ENCODE measurements around the gene COL23A1.

COL23A1 gene

DNA sequence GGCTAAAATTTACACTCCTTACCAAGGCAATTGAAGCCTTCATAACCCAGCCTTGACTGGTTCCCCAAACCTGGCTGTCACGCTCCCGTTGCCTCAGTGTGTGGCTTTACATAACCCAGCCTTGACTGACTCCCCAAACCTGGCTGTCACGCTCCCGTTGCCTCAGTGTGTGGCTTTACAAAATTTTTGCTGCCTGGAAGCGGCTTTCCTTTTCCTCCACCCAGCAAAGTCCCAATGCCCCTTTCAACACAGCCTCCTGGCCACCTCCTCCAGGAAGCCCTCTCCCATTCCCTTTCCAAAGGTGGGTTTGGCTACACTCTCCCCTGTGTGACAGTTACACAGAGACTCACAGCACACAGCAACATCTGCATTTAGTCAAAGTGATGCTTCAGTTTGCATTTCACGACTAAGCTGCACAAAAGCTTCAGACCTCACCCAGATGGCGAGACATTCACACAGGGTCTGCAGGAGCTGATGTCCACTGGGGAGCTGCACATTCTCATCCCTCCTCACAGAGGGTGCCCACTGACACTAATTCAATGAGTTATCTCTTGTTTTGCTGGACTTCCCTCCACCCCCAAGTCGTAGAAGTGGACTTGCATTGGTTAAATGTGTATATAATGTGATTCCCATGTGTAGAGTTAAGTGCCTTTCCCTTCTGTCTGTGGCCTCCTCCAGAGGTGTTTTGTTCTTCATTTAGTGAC, 201.0 kb downstream of the COL23A1 start:
- no peak overlapping the region for H3K27ac Mint-ChIP-seq
- H3K27me3 Mint-ChIP-seq, result peaks cover 3% of the 10 kb centered on the region

DNA sequence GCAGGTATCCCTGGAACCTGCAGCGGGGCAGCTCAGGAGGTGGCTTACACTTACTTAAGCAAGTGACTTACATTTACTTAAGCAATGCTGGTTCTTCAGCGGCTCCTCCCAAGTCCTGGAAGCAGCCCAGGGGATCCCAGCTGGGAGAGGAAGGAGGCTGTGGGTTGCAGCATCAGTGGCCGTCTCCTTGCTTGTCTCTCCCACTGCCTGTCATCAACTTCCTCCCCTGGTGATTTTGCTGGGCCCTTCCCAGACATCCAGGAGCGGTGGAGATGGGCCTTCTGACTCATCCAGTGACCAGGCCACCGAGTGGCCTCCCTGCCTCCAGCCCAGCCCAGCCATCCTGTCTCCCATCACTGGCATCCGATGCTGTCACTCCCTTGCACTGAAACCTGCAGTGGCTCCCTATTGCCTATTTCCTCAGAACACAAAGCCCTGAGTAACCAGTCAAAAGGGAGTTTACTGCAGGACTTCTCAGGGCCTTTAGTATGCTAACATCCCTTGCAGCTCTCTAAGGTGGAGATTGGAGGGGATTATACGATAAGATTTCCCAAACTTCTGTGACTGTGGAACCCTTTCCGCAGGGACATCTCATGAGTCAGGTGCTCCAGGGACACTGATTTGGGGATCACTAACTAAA, 201.7 kb downstream of the COL23A1 start:
- Mint-ChIP-seq H3K9me3 (ENCODE audit: low read depth) (no peaks in the 10 kb centered on the region), H3K4me3 (no peak overlapping the region), H3K27me3 (peaks cover 3% of the 10 kb centered on the region), H3K4me1 (ENCODE audit: low read depth) (no peaks in the 10 kb centered on the region), H3K36me3 (no peaks in the 10 kb centered on the region), H3K27ac (no peak overlapping the region)

More for the DNA sequence above, 201.0 kb downstream of the COL23A1 start:
- H3K9me3 Mint-ChIP-seq (ENCODE audit: low read depth), result no peaks in the 10 kb centered on the region
- H3K36me3 Mint-ChIP-seq, result no peaks in the 10 kb centered on the region
- no peak overlapping the region for H3K4me3 Mint-ChIP-seq
- no peaks in the 10 kb centered on the region for H3K4me1 Mint-ChIP-seq (ENCODE audit: low read depth)

DNA sequence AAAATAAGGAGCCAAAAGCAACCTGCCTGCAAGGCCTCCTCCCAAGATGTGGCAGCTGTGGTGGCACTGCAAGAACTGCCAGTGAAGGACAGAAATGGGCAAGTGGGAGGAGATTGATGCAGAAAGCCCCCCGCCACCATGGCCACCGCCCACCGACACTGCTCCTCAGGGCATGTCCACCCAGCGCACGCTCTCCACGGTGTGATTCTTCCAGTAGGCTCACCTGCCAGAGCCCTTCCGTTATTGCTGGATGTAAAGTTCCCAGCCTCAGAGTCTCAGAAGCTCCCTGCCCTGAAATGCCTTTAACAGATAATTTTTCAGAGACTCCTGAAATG, 202.4 kb downstream of the COL23A1 start:
- Mint-ChIP-seq H3K4me3 (no peak overlapping the region), H3K4me1 (ENCODE audit: low read depth) (no peaks in the 10 kb centered on the region), H3K27ac (no peak overlapping the region), H3K27me3 (peaks cover 3% of the 10 kb centered on the region), H3K9me3 (ENCODE audit: low read depth) (no peaks in the 10 kb centered on the region), H3K36me3 (no peaks in the 10 kb centered on the region)

DNA sequence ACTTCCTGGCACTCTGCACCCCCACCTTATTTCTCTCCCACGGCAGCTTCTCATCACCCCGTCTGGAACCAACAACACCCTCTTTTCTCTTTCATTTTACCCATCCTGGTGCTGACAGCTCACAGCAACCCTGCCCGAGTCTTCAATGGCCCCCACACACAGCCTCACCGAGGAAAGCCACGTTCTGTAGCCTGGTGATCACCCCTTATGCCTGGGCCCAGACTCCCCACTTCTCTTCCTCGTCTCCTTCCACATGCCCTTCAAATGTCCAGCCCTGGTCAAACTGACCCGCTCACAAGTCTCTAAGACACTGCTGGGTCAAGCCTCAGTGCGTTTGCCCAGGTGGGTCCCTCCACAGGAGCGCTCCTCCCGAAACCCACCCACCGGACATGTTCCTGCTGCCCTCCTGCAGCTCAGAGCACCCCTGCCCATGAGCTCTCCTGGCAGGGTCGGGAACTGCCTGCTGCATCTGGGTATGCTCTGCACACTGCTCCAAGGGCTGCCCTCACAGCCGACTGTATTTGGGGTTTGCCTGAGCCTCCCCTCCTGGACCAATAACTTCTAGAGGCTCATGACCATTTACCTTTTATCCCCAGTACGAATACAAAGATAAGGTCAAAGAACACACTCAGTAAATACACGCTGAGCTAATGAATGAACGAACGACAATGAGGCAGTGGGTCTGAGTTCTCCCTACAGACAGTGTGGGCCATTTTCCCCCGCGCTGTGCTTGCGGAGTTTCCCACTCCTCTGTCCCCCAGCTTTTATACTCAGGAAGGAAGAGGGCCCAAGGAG, 202.9 kb downstream of the COL23A1 start:
- Mint-ChIP-seq H3K4me3 (no peak overlapping the region), H3K36me3 (no peaks in the 10 kb centered on the region), H3K9me3 (ENCODE audit: low read depth) (no peaks in the 10 kb centered on the region), H3K27ac (no peak overlapping the region), H3K27me3 (peaks cover 3% of the 10 kb centered on the region), H3K4me1 (ENCODE audit: low read depth) (no peaks in the 10 kb centered on the region)

DNA sequence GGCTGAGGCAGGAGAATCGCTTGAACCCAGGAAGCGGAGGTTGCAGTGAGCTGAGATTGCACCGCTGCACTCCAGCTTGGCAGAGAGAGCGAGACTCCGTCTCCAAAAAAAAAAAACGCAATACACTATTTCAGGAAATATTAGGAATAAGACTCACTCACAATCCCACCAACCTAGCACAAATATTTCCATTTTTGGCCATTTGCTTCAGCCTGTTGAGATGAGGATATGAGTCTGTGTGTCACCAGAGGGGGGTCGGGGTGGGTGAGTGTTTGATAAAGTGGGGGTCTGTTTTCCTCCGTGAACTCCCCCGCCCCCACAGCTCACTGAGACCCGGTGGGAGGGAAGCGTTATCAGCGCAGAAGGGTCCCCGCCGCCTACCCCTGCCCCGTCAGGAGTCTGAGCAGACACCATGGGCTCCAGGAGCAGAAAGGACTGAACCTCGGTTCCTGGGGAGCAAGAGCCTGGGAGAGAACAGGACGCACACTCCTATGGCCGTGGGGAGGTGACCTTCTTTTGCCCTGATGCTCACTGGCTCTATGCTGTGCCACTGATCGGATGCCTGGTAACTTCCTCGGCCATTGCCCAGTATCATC, 203.8 kb downstream of the COL23A1 start:
- H3K36me3 Mint-ChIP-seq, result no peaks in the 10 kb centered on the region
- peaks cover 3% of the 10 kb centered on the region for H3K27me3 Mint-ChIP-seq
- H3K9me3 Mint-ChIP-seq (ENCODE audit: low read depth), result no peaks in the 10 kb centered on the region
- H3K4me1 Mint-ChIP-seq (ENCODE audit: low read depth), result no peaks in the 10 kb centered on the region
- no peak overlapping the region for H3K27ac Mint-ChIP-seq
- H3K4me3 Mint-ChIP-seq, result no peak overlapping the region

DNA sequence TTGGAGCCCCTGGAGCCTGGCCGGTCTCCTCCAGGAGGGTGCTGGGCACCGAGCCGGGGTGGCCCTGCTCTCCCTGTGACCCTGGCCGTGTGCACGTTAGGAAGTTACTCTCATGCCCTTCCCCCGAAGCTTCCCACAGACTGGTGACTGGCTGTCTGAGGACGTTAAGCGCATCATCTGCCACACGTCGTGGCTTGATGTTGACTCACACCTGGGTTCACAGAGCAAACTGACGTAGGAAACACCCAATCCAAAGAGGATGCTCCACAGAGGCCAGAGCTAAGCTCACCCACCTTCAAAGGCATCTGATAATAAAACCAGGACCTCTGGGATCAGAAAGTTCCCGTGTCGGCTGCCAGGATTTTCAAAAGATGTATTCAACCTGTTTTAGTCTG, 204.7 kb downstream of the COL23A1 start:
- H3K27ac Mint-ChIP-seq, result no peak overlapping the region
- peaks cover 3% of the 10 kb centered on the region for H3K27me3 Mint-ChIP-seq
- H3K9me3 Mint-ChIP-seq (ENCODE audit: low read depth), result no peaks in the 10 kb centered on the region
- no peak overlapping the region for H3K4me3 Mint-ChIP-seq
- H3K36me3 Mint-ChIP-seq, result no peaks in the 10 kb centered on the region
- no peaks in the 10 kb centered on the region for H3K4me1 Mint-ChIP-seq (ENCODE audit: low read depth)

DNA sequence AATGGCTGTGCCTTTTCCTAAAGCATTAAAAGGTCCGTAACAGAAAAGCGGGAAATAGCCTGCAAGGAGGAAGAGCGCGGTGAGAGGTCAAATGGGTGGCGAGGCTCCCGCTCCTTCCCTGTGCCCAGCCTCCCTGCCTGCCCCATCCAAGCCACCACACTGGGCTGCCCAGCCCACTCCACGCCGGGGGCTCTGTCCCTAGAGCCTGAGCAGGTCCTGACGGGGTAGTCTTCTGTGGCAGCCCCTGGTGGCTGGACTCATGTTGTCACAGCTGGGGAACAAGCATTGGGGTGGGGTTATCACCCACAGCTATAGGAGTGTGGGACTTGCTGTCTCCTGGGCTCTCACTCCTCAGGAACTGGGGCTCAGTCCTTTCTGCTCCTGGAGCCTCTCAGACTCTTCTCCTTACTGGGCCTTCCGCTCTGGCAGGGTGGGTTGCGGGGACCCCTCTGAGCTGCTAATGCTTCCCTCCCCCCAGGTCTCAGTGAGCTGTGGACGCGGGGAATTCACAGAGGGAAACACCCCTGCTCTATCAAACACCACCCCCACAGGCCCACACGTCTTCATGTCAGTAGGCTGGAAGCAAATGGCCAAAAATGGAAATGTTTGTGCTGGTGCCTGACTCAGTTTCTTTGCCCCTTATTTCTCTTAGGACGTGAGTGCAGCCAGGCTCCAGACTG, 205.2 kb downstream of the COL23A1 start:
- no peak overlapping the region for H3K4me3 Mint-ChIP-seq
- H3K36me3 Mint-ChIP-seq, result no peaks in the 10 kb centered on the region
- no peaks in the 10 kb centered on the region for H3K4me1 Mint-ChIP-seq (ENCODE audit: low read depth)
- H3K27me3 Mint-ChIP-seq, result peaks cover 3% of the 10 kb centered on the region
- H3K27ac Mint-ChIP-seq, result no peak overlapping the region
- no peaks in the 10 kb centered on the region for H3K9me3 Mint-ChIP-seq (ENCODE audit: low read depth)

DNA sequence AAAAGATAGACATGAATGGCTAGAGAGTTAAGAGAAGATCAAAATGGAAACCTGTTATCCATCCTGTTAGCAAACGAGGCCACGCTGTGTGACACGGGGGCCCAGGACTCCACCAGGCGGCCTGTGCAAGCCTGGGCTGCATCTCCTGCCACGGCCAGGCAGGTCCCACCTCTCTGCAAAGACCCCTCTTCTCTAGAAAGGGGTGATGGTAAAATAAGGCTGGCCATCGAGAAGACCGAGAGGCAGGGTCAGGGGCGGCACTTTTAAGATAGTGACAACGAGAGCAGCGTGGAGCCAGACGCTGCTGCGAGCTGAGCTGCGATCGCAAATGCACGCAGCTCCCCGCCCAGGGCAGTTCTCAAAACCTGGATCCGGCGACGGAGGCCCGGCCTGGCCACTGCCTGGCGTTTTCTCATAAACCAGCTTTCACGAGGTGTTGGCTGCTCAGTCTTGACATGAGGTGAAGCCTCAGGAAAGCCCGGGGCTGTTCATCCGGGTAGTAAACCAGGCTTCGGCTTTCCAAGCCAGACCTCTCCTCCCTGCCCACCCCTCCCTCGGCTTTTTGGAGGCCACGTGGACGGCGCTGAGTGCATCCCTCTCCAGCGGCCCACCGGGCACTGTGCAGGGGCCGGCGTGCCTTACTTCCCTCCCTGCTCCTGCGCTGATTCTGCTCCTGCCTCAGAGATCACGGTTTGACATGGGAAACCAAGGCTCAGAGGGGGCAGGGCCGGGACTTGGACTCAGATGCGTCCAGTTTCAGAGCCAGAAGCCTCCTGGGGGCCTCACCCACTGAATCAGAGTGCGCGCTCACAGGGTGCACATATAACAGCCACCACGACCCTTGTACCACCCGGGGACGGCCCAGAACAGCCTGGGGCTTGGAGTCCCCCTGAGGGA, 206.0 kb downstream of the COL23A1 start:
- Mint-ChIP-seq H3K36me3 (no peaks in the 10 kb centered on the region), H3K9me3 (ENCODE audit: low read depth) (no peaks in the 10 kb centered on the region), H3K27me3 (peaks cover 3% of the 10 kb centered on the region), H3K4me1 (ENCODE audit: low read depth) (no peaks in the 10 kb centered on the region), H3K4me3 (no peak overlapping the region), H3K27ac (no peak overlapping the region)

DNA sequence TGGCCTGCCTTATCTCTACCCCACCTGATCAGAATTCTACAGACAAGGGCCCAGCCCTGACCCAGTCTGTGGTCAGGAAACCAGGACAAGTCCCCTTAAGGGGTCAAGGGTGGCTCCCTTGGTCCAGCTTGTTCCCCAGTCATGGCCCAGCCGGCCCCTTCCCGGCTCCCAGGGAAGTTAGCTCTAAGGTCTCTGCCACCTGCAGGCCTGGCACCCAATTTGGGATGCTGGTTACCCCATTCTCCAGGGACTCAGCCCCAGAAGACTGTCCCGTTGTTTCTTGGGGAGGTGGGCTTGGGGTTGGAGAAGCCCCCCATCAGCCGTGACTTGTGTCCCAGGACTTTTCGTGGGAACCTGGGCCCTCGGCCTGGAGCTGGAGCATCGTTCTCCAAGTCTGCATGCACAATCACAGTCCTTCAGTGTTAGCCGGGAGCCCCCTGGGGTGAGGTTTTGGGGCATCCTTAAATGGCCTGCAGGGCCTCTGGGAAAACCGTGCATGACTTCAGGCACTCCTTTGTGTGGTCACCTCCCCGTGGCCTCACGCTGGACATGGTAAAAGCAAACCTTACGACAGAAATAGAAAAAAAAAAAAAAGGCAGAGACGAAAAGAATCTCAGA, 206.8 kb downstream of the COL23A1 start:
- Mint-ChIP-seq H3K36me3 (no peaks in the 10 kb centered on the region), H3K27me3 (peaks cover 3% of the 10 kb centered on the region), H3K4me1 (ENCODE audit: low read depth) (no peaks in the 10 kb centered on the region), H3K27ac (no peak overlapping the region), H3K4me3 (no peak overlapping the region), H3K9me3 (ENCODE audit: low read depth) (no peaks in the 10 kb centered on the region)

DNA sequence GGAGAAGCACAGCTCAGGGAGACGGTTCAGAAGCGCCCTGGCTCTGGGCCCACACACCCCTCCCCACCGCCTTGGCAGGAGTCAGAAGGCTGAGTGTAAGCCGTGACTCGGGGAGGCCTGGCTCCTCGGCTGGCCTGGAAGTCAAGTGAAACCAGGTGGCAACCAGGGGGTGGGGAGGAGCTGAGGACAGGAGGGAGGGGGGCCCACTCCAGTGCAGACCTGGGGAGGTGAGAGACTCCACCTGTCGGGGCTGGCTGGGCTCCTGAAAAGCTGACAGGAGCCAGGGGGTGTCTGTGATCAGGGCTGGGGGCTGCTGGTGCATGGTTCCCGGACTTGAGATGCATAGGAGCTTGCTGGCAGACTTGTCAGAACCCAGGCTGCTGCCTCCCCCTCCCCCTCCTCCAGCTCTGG, 207.4 kb downstream of the COL23A1 start:
- no peak overlapping the region for H3K4me3 Mint-ChIP-seq
- no peaks in the 10 kb centered on the region for H3K9me3 Mint-ChIP-seq (ENCODE audit: low read depth)
- H3K4me1 Mint-ChIP-seq (ENCODE audit: low read depth), result no peaks in the 10 kb centered on the region
- no peaks in the 10 kb centered on the region for H3K36me3 Mint-ChIP-seq
- no peak overlapping the region for H3K27ac Mint-ChIP-seq
- H3K27me3 Mint-ChIP-seq, result peaks cover 3% of the 10 kb centered on the region

DNA sequence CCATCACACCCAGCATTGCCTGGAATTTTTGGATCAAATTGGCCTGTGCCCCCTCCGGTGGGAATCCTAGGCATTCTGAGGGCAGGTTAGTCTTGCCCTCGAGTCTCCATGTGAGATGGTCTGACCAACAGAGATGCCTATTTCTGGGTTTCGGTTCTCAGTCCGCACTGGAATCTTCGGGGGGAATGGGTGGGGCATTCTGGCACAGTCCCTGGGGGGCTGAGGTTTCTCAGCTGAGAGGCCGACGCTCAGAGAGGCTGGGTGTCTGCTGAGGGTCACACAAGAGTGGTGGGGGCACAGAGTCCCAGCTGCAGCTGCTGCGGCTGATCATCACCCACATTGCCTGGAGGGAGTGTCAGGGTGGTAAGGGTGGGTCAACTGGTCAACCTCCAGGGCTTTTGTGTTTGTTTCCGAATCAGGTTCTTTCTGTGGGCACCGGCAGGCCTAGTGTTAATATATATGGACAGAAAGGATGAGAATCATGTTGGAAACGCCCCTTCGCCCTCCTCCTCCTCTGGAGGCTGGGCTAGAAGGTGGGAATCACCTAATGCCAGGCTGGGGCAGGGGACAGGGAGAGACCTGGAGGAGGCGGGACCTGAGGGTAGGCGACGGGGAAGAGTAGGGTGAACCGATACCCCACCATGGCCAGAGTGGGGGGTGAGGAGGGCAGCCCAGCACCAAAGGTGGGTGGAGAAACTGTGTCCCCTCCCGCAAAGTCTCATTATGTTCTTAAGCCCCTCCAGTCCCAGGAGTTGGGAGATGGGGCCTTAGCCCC, 208.1 kb downstream of the COL23A1 start:
- Mint-ChIP-seq H3K9me3 (ENCODE audit: low read depth) (no peaks in the 10 kb centered on the region), H3K27ac (no peak overlapping the region), H3K36me3 (no peaks in the 10 kb centered on the region), H3K4me3 (no peak overlapping the region), H3K4me1 (ENCODE audit: low read depth) (no peaks in the 10 kb centered on the region), H3K27me3 (peaks cover 2% of the 10 kb centered on the region)

DNA sequence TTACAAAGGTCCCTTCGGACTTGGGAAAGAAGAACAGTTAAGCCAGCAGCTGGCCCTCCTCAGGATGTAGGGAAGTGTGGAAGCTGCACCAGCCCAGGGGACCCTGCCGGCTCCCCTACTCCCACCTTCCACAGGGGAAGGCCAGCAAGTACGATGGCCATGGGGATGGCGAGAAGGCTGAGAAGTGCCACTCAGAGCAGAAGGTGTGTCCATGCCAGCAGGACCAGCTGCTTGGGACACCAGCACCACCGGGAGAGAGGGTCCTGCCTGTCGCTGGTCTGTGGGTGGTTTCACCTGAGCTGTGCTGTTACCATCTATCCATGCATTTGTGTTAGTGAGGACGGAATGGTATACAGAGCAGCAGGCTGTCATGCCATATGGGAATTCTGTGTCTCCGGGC, 209.0 kb downstream of the COL23A1 start:
- Mint-ChIP-seq H3K27me3 (no peaks in the 10 kb centered on the region), H3K4me1 (ENCODE audit: low read depth) (no peaks in the 10 kb centered on the region), H3K27ac (no peak overlapping the region), H3K9me3 (ENCODE audit: low read depth) (no peaks in the 10 kb centered on the region), H3K36me3 (no peaks in the 10 kb centered on the region), H3K4me3 (no peak overlapping the region)

DNA sequence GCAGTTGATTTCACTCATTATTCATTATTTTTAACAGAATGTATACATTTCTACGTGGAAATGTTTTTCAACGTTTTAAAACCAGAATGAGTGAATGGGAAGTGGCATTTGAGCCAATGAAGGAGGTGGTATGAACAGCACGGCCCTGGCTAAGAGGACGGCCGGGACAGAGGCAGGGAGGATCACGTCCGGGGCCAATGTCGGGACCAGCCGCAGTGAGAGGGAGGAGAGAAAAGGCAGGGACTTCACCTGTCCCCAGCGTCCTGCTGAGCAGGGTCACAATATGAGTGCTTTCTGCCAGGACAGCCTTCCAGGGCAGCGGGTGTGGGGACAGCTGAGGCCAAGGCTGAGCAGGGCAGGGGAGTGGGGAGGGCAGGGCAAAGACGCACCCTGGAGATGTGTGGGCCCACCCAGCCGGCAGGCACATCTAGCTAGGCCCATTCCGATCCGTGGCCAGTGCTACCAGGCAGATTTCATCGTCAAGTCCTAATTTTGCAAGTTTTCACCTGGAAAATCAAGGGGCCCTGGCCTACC, 209.6 kb downstream of the COL23A1 start:
- Mint-ChIP-seq H3K4me1 (ENCODE audit: low read depth) (no peaks in the 10 kb centered on the region), H3K4me3 (no peak overlapping the region), H3K27me3 (no peaks in the 10 kb centered on the region), H3K36me3 (no peaks in the 10 kb centered on the region), H3K9me3 (ENCODE audit: low read depth) (no peaks in the 10 kb centered on the region), H3K27ac (no peak overlapping the region)

All from activated naive CD8-positive, alpha-beta T cell (primary cell).